Esophagus muscularis mucosa (tissue), 2 donors: Measurements from ENCODE around the gene MUC20.
"Not testable (repeated sequence)": the region's sequence is repeated elsewhere in the genome, so short reads cannot be mapped to it uniquely, and the experiment has no call there.

ENCODE experiments used
- POLR2A ChIP-seq: fragments of 450-650 bp; IDR thresholded peaks from one replicate; pipeline ENCODE4 v1.6.1; 2017; ENCODE audit warnings: antibody characterized with exemption, moderate library complexity, mild to moderate bottlenecking, low read depth
- POLR2AphosphoS5 ChIP-seq, 2 donors: sonication (generic); formaldehyde crosslinking; IDR thresholded peaks; one replicate each; pipeline ENCODE4 v1.6.1; 2017; ENCODE audit warnings: antibody characterized with exemption in 2 of 2

GRCh38 chr3:195749101-195749500 lies 28.3 kb downstream of the MUC20 start:
- not testable (repeated sequence) for TF ChIP-seq POLR2AphosphoS5 (IDR thresholded peaks at IDR 0.05); POLR2A
